NCI-H1930 (cell line): ENCODE data around the gene KCNQ1OT1.
"Not testable (repeated sequence)": the region's sequence is repeated elsewhere in the genome, so short reads cannot be mapped to it uniquely, and the experiment has no call there.

Source experiments
- DNase-seq, 2 experiments: peaks; one replicate each; lab custom pipeline; 2025; lab: John Stamatoyannopoulos, UW

The KCNQ1OT1 gene

DNA sequence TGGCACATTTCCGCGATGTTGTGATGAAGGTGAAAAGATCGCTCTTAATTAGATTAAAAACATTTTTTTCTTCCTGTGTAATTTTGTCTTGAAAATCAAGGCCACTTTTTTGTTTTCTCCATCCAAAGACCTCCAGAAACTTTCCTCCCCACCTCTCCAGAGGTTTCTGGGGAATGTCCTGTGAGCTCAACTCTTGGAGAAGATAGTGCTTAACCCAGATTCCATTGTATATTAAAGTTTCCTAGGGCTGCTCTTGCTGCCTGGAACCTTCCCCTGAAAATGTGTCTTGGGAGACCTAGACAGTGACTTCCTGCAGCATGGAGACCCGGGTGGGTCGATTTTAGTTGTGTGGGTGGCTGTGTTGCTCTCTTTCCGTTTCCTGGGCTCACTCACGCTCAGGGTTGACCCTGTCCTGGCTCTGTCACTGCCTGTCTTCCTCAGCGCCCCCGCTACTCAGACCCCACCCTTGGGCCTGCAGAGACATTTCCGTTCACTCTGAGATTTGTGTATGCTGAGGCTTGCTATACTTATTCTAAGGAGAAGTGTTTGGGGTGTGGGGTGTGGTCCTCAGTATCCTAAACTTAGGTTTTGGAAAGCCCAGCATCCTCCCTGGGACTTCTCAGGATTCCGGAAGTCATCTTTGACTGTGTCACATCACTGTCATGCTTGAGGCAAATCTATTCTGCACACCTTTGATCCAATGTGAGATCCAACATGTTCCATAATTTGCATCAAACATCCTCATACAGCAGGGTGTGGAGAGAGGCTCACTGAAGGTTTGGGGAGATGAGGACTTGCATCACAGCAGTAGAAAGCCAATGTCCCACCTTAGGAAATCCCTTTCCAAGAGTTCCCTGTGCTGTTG, 47.2 kb downstream of the KCNQ1OT1 start:
- DNase-seq = no peak

GRCh38 chr11:2651826-2652271, 47.9 kb downstream of the KCNQ1OT1 start:
- DNase-seq = no peak

- no peak for DNase-seq
These were observed 48.7 kb downstream of the KCNQ1OT1 start for GRCh38 chr11:2651054-2651617.

DNA sequence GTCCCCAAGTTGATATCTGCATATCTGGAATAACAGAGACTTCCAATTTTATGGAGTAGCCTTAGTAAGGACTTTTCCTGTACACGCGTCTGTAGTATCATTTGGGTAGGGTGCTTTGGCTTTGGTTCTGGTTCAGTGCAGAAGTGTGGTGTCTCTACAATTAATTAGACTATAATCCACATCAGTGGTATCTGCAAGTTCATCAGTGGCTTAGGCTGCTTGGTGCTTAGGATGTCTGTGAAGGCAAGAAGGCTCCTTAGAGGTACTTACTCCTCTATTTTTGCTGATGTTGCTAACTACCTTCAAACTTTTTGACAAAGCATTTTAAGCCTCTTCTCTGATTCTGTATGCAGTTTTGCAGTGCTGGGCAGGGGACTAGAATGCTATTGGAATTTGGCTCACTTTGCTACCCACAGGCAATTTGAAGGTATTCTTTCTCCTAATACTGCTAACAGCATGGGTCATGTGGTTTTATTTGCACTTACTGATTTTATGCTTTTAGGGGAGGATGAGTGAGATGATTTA, 49.4 kb downstream of the KCNQ1OT1 start:
- DNase-seq = no peak

DNA sequence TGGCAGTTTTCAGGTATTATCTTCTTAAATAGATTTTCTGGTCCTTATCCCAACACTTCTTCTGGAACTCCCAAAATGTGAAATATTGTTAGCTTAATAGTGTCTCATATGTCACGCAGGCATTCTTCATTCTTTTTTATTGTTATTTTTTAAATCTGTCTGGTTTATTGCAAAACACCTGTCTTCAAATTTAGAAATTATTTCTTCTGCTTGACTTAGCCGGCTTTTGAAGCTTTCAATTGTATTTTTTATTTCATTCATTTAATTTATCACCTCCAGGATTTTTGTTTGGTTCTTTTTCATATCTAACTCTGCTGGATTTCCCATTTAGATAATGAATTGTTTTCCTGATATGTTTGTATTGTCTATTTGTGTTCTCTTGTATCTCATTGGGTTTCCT, 49.9 kb downstream of the KCNQ1OT1 start:
- DNase-seq = no peak

GRCh38 chr11:2649400-2649799, 50.4 kb downstream of the KCNQ1OT1 start:
- DNase-seq = no peak

DNA sequence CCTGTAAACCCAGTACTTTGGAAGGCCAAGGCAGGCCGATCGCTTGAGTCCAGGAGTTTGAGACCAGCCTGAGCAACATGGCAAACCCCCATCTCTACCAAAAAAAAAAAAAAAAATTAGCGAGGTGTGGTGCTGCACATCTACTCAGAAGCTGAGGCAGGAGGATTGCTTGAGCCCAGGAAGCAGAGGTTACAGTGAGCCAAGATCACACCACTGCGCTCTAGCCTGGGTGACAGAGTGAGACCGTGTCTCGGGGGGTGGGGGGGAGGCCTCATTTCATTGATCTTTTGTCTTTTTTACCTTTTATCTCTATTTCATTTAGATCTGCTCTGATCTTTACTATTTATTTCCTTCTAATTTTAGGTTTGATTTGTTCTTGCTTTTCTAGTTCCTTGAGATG, 51.8 kb downstream of the KCNQ1OT1 start:
- no peak for DNase-seq

GRCh38 chr11:2647167-2647566, 52.6 kb downstream of the KCNQ1OT1 start:
- DNase-seq = no peak

DNA sequence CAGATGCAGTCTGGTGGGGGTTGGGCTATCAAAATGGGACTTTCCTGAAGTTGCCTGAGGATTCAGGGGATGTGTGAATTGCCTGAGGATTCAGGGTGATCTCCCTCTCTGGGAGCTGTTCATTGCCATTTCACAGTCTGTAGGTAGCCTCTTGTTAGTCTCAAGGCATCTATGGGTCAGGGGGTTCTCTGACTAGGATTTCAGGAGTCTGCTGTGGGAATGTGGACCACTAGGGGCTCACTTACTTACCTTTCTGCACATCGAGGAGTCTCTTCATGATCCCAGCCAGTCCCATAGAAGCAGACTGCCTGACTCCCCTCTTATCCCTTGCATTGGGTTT, 54.0 kb downstream of the KCNQ1OT1 start:
- DNase-seq = no peak

DNA sequence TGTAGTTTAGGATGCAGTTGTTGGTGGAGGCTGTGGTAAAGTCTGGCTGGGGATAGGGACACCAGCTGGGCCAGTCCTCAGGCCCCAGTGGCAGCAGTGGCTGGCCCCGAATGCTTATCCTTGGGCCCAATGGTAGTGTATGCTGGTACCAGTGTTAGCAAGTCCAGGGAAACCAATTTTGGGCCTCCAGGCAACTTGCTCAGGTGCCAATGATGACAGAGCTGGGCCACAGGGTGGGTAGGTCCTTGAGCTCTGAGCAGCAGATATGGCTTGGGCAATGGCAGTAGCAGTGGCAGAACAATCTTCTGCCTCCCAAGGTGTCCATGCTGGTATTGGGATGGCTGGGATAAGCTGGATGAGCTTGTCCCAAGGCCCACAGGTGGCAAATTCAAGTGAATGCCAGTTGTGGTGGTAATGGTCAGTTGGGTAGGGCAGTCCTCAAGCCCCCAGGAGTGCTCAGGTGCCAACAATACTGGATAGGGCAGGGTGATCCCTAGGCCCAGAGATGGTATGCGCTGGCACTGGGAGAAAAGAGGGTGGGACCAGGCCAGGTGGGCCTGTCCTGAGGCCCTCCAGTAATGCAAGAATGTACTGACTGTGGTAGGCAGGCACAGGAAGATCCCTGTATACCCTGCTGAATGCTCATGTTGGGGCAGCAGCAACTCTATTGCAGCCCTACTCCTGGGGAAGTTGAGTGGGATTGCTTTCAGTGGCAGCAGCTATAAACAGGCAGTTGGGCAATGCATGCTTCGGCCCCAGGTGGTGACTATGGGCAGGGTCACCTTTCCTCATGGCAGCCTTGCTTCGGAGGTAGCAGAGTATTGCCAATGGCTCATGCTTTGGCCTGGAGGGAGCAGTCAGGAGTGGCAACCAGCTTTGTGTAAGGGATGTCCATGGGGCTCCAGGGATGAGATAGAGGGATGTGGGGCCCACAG, 54.7 kb downstream of the KCNQ1OT1 start:
- no peak for DNase-seq

- no peak for DNase-seq
These were observed 56.0 kb downstream of the KCNQ1OT1 start for GRCh38 chr11:2643746-2644145.

DNA sequence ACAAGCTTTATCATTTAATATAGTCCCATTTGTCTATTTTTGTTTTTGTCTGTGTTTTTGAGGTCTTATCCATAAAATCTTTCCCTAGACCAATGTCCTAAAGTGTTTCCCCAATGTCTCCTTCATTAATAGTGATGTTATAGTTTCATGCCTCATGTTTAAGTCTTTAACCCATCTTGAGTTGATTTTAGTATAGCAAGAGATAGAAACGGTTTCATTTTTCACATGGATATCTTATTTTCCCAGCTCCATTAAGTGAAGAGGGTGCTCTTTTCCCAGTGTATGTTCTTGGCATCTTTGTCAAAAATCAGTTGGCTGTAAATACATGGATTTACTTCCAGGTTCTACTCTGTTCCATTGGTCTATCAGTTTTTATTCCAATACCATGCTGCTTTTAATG, 58.2 kb downstream of the KCNQ1OT1 start:
- no peak for DNase-seq

GRCh38 chr11:2639763-2640162, 60.0 kb downstream of the KCNQ1OT1 start:
- not testable (repeated sequence) for DNase-seq

DNA sequence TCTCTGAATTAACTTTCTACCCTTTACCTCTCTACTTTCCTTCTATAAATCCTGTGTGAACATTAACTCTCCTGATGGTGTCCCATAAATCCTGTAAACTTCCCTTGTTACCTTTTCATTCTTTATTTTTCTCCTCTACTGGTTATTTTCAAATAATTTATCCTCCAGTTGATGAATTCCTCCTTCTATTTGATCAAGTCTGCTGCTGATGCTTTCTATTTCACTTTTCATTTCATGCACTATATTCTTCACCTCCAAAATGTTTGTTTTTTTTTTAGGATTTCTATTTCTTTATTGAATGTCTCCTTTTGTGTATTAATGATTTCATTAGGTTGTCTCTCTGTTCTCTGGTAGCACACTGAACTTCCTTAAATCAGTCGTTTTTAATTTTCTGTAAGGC, 68.6 kb downstream of the KCNQ1OT1 start:
- DNase-seq = no peak

DNA sequence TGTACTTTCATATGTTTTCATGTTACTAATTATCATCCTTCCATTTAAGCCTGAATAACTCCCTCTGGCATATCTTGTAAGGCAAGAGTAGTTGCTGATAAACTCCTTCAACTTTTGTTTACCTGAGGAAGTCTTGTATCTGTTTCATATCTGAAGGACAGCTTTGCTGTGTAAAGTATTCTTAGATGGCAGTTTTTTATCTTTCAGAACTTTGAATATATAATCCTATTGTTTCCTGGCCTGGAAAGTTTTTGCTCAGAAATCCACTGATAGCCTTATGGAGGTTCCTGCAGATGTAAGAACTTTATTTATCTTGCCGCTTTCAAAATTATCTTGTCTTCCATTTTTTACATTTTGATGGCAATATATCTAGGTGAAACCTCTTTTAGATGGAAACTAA, 69.1 kb downstream of the KCNQ1OT1 start:
- no peak for DNase-seq

- no peak for DNase-seq
These were observed 74.6 kb downstream of the KCNQ1OT1 start for GRCh38 chr11:2625183-2625582.

GRCh38 chr11:2621894-2622293, 77.9 kb downstream of the KCNQ1OT1 start:
- no peak for DNase-seq

GRCh38 chr11:2612884-2613571, 86.8 kb downstream of the KCNQ1OT1 start:
- DNase-seq = no peak

GRCh38 chr11:2609345-2609744, 90.4 kb downstream of the KCNQ1OT1 start:
- DNase-seq = no peak

- no peak for DNase-seq
These were observed 100.1 kb downstream of the KCNQ1OT1 start for GRCh38 chr11:2599561-2600189.

DNA sequence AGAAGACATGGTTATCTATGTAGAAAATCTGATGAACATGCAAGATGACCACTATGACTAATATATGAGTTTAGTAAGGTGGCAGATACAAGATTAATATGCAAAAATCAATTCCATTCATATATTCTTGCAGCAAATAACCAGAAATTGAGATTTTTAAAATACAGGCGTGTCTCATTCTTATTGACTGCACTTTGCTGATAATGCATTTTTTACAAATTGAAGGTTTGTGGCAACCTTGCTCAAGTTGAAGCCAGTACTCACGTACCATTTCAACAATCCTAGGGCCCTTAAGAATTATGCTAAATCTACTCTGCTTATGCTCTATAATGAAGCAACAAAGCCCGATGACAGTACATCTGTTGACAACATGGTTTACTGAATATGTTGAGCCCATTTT, 104.6 kb downstream of the KCNQ1OT1 start:
- no peak for DNase-seq
